NK-92 (cell line): Measurements from ENCODE around the gene PTPN9.
"Not testable (repeated sequence)": the region's sequence is repeated elsewhere in the genome, so short reads cannot be mapped to it uniquely, and the experiment has no call there.

Experiments used
- DNase-seq: peaks from one replicate; lab custom pipeline; 2025; ENCODE audit not compliant: unreplicated experiment; lab: John Stamatoyannopoulos, UW

Gene PTPN9

GRCh38 chr15:75532413-75533250 lies 46.5 kb downstream of the PTPN9 start:
- DNase-seq = no peak

- DNase-seq = no peak
These were observed 48.1 kb downstream of the PTPN9 start for GRCh38 chr15:75531041-75531450.

- DNase-seq = no peak
These were observed 48.9 kb downstream of the PTPN9 start for GRCh38 chr15:75530169-75530568.

- DNase-seq = not testable (repeated sequence)
These were observed 53.4 kb downstream of the PTPN9 start for GRCh38 chr15:75525756-75526155.

GRCh38 chr15:75523011-75523410 lies 56.1 kb downstream of the PTPN9 start:
- DNase-seq = no peak

GRCh38 chr15:75517233-75517632 lies 61.9 kb downstream of the PTPN9 start:
- no peak for DNase-seq

- DNase-seq = no peak
These were observed 70.1 kb downstream of the PTPN9 start for GRCh38 chr15:75508840-75509532.

- no peak for DNase-seq
These were observed 76.8 kb downstream of the PTPN9 start for GRCh38 chr15:75502360-75502759.

GRCh38 chr15:75493732-75494131 lies 85.4 kb downstream of the PTPN9 start:
- DNase-seq = no peak

- DNase-seq = no peak
These were observed 95.2 kb downstream of the PTPN9 start for GRCh38 chr15:75483961-75484360.

- not testable (repeated sequence) for DNase-seq
These were observed 95.6 kb downstream of the PTPN9 start for GRCh38 chr15:75483556-75483955.

GRCh38 chr15:75483106-75483505 lies 96.0 kb downstream of the PTPN9 start:
- DNase-seq = no peak

GRCh38 chr15:75480463-75480862 lies 98.7 kb downstream of the PTPN9 start:
- DNase-seq = not testable (repeated sequence)

GRCh38 chr15:75479670-75480069 lies 99.4 kb downstream of the PTPN9 start:
- no peak for DNase-seq

GRCh38 chr15:75477094-75477493 lies 102.0 kb downstream of the PTPN9 start:
- DNase-seq = not testable (repeated sequence)

GRCh38 chr15:75468913-75469598 lies 110.1 kb downstream of the PTPN9 start:
- DNase-seq = no peak

GRCh38 chr15:75460646-75461045 lies 118.5 kb downstream of the PTPN9 start:
- DNase-seq = no peak

- no peak for DNase-seq
These were observed 119.5 kb downstream of the PTPN9 start for GRCh38 chr15:75459581-75459980.

GRCh38 chr15:75456710-75457109 lies 122.4 kb downstream of the PTPN9 start:
- DNase-seq = no peak

GRCh38 chr15:75455982-75456531 lies 123.1 kb downstream of the PTPN9 start:
- DNase-seq = no peak

- DNase-seq = no peak
These were observed 123.6 kb downstream of the PTPN9 start for GRCh38 chr15:75455424-75455981.
